IMR-90 (cell line): ENCODE results near the gene AMZ2.
"Not testable (repeated sequence)": the region's sequence is repeated elsewhere in the genome, so short reads cannot be mapped to it uniquely, and the experiment has no call there.

Experiments
- CTCF ChIP-seq: conservative IDR thresholded peaks from 2 replicates; pipeline ENCODE4 v1.5.1; 2012; ENCODE audit warnings: mild to moderate bottlenecking, low read depth, low read length, improper control_type of control experiment
- MAFK ChIP-seq: IDR thresholded peaks from 2 replicates; pipeline ENCODE4 v1.6.1; 2012; ENCODE audit warnings: low read depth, low read length, improper control_type of control experiment
- NFE2L2 ChIP-seq: fragments of 150-350 bp; IDR thresholded peaks from 2 replicates; pipeline ENCODE4 v1.6.1; 2016; ENCODE audit warnings: low read depth, mild to moderate bottlenecking, low read length
- POLR2A ChIP-seq: IDR thresholded peaks from 2 replicates; pipeline ENCODE4 v1.6.1; 2012; ENCODE audit warnings: mild to moderate bottlenecking, low read depth, low read length

GRCh38 chr17:68281965-68282364 is 34.1 kb downstream of the AMZ2 start:
- TF ChIP-seq CTCF, NFE2L2, POLR2A, MAFK: not testable (repeated sequence)
